GM21515 (cell line): ENCODE results near the gene ATP10B.

ENCODE experiments used
- ATAC-seq: cut with Tn5 transposase; IDR thresholded peaks from one replicate; pipeline ENCODE4 v1.9.1; 2021; ENCODE audit not compliant: unreplicated experiment

The ATP10B gene

DNA sequence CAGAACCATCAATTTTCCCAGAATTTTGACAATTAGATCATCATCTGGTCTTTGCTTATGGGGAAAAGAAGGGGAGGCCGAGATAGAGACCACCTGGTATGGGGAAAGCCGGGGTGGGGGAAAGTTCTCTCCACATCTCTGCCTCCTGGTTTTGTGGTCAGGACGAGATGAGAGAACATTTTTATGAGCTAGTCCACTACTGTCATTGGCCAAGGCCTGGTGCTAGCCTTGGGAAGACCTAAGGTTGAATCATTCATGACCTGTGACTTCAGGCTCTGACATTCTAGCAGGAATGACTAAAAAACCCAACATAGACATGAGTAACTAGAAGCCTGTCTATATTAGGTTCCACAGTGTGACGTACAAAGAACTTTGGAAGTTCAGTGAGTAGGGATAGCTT, 295.2 kb downstream of the ATP10B start:
- no peak for ATAC-seq

DNA sequence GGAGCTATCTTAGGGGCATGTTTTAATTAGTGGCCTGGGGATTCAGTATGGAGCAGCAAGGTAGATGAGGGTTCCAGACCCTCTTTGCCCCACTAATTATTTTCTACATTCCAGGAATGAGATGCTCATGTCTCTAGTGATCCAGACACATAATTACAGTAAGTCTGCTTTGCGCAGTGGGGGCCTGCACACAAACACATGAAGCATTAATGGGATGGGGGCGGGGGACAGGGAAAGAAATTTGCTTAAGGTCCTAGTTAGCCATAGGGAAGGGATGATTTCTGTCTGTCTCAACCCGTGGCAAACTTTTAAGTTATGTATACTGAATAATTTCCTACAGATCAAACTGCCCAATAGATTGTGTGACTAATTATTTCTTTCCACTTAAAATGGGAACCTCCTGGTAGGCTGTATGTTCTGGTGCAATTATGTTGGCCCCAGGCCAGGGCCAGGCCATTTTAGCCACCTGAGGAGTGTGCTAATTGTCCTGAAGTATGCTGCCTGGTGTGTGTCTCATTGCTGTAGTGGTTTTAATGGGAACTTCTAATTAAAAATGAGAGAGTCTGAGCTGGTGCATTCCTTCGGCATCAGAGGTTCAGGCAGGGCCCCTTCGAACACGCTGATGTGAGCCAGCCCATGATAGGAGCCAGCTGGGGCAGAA, 295.9 kb downstream of the ATP10B start:
- no peak for ATAC-seq

DNA sequence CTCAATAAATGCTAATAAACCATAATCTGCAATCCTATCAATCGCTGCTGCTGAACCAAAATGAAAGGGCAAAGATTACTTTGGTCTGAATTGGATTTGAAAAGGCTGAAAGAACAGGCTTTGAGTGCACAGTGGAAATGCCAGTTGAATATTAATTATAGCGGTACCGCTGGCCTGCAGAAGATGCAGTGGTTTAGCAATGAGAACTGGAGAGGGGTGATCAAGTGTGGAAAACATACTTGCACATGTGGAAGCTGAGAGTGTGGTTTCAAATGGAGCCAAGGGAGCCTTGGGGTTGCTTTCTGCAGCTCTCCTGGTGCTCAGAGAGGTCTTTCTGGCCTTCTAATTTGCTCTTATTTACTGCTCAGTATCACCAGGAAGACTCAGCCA, 296.4 kb downstream of the ATP10B start:
- no peak for ATAC-seq

DNA sequence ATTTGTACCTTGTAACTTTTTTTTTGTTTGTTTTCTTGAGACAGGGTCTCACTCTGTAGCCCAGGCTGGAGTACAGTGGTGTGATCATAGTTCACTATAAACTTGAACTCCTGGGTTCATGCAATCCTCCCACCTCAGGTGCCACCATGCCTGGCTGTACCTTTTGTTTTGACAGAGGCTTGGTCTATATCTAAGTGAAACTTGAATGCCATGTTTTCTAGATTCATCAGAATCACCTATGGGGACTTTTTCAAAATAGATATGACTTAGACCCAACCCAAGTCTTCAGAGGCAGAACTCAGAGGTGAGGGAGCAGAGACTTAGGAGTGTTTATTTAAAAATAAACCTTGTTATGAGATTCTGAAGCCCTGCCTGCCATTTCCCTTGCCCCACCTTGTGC, 301.9 kb downstream of the ATP10B start:
- no peak for ATAC-seq

DNA sequence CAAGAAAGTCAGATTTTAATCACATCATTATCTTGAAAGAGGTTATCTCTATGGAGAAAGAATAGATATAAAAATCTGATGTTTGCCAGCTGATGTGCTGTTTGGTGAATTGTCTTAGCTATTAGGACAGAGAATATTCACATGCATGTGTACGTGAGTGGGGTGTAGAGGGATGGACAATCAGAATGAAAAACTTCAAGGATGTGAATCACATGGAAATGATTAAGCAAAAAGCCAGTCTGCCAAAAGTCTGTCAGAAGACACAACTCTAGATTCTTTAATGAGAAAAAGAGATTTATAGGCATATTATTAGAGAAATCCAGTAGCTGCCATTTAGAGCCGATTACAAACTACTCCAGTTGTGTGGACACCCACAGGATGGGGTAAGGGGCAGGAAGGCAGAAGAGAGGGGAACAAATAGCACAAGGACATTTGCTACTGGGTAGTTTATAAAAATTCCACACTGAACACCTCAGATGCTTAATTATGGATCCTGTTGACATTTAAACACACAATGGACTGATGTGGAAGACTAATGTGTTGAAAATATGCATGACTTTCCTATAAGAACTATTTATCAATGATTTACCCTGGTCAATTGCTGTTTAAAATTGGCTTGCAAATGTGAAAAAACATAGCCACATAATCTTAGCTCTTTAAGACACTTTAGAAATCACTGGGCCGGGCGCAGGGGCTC, 302.9 kb downstream of the ATP10B start:
- no peak for ATAC-seq

DNA sequence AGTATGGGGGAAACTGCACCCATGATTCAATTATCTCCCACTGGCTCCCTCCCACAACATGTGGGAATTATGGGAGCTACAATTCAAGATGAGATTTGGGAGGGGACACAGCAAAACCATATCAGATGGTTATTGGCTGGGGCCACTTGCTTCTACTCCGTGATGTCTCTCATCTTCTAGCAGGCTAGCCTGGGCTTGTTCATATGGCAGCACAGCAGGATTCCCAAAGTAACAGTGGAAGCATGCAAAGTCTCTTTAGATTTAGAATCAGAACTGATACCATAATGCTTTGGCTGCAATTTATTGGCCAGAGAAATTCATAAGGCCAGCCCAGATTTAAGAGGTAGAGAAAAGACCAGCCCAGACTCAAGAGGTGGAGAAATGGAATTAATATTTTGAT, 304.1 kb downstream of the ATP10B start:
- ATAC-seq = no peak

DNA sequence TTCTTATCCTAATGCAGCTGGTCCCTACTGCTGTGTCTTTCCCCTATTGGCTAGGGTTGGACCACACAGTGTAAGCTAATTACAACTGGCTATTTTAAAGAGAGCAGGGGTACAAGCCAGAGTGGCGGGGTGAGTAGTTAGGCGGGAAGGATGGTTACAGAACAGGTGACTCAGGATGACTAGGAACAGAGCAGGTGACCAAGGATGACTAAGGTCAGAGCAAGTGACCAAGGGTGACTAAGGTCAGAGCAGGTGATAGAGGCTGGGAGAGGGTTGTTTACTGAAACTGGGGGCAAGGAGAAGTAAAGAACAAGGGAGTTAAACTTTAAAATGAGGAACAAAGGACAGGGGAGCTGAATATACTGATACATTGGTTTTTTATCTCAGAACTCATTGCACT, 304.9 kb downstream of the ATP10B start:
- ATAC-seq = no peak

DNA sequence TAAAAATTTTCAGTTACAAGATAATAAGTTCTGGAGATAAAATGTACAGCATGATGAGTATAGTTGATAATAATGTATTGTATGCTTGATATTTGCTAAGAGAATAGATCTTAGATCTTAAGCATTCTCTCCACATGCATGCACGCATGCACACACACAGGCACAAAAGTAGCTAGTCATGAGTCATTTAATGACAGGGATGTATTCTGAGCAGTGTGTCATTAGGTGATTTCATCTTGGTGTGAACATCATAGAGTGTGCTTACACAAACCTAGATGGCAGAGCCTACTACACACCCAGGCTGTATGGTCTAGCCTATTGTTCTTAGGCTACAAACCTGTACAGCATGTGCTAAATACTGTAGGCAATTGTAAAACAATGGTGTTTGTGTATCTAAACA, 306.2 kb downstream of the ATP10B start:
- no peak for ATAC-seq

DNA sequence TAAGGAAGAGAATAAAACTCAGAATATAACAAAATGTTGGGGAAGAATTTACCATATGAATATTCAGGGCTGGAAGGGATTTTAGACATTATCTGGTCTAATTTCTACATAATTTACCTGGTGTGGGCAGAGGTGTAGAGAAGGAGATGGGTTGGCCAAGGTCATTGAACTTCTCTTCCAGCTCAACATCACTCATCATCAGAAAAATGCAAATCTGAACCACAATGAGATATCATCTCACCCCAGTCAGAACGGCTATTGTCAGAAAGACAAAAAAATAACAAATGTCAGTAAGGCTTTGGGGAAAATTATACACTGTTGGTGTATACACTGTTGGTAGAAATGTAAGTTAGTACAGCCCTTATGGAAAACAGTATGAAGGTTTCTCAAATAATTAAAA, 308.6 kb downstream of the ATP10B start:
- ATAC-seq = no peak

DNA sequence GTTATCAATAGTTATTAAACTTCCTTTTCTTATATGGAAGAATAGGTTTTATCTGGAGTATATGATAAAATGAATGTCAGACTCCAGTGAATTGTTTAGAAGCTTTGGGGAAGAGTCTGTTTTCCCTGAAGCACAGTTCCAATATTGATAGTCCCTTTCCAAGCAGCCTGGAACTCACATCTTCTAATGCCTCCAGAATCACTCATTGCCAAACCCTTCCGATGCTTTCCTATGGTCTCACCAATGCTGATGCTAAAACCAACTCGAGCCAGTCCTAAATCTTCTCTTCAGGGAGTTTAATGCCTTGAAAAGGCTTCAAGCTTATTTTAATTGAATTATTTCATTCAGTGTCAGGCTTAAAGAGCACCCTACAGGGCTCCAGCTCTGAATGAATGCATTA, 309.2 kb downstream of the ATP10B start:
- no peak for ATAC-seq

DNA sequence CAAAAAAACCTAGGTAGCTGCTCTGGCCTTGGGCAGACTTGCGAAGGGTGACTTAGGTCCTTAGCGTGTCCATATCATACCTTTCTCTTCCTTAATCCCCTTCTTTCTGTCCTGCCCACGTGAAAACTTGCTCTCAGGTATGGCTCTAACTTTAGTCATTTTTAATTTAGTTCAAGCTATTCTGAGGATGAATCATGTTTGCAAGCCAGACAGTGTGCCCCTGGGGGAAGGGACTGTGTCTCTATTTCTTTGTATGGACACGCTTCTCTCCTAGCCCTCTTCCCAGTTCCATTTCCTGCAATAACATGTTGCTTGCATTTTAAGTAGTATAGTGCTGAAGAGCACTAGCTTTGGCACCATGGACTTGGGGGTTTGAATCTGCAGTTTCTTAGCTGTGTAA, 309.7 kb downstream of the ATP10B start:
- ATAC-seq = no peak

DNA sequence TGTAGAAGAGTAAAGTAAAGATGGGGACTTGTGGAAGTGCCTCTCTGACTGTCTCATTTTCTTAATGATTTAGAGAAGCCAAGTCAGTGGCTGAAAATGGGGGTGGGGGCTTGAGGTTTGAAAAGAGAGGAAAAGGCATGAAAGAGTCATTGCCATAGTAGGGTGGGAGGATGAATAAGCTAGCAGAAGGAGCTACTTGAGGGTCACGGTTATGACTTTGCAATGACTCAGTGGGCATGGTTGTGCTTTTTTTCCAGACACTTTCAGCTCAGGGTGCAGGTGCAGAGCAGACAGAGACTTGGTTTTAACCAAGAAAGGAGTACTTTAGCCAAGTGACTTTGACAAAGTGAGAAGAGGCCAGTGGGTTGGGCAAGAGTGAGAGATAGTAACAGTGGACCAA, 312.6 kb downstream of the ATP10B start:
- no peak for ATAC-seq

DNA sequence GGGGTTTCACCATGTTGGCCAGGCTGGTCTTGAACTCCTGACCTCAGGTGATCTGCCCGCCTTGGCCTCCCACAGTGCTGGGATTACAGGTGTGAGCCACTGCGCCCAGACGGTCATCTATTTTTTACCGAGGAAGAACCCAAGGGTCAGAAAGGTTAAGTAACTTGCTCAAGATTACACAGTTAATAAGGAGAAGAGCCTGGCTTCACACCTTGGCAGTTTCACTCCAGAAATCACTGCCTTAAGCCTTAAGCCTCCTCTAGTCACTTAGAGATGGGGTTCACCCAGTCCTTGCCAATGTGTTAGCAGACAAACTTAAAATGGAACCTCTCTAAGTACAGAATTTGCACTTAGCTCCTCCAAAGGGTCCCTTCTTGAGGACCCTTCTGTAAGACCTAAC, 314.1 kb downstream of the ATP10B start:
- no peak for ATAC-seq

DNA sequence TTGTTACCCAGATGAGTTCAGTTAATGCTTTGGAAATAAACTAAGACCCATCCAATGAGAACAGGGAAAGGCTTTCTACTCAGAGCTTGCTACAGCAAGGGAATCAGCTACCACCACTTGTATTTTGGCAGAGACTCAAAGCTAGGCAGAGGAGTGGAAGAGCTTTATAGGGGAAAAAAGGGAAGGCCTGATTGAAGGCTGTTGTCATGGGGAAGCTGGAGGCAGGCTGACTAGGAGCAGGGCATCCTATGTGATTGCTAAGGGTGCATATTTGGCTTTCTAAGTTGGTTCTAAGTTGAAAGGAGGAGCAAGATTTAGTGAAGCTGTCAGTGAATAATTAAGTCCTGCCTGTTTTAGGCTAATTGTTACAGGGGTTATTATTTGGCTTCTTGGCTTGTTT, 314.9 kb downstream of the ATP10B start:
- ATAC-seq = no peak

DNA sequence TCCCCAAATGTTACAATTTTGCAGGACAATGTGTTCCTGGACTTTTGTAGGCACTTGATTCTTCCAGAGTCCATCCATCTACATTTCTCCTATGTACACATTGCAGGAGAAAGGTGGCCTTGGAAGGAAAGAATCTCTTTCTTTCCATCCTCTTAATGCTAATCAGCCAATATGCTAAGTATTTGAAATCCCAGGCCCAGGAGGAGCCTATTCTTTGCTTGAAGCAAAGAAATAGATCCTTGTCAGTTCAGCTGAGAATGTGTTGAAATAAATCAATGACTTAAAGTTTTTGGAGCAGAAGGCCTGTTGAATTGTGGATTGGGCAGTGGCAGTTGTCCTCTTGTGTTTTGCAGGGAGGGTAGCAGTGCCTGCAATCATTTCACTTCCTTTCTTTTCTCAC, 317.1 kb downstream of the ATP10B start:
- ATAC-seq = no peak

DNA sequence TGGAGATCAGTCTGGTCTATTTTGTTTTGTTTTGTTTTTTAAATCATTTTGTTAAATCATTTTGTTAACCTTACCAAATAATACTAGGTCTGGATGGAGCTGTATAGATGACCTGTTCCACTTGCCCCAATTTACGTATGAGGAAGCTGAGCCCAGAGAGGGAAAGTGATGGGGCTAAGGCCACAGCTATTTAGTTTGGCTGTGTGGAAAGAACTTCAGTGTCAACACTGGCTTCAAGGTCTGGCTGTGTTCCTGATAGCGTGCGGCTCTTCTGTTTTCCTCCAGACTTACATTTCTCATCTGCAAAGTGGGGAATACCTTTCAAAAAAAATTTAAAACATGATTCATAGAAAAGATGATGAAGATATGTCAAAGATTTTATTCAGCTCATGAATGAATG, 317.9 kb downstream of the ATP10B start:
- ATAC-seq = no peak

DNA sequence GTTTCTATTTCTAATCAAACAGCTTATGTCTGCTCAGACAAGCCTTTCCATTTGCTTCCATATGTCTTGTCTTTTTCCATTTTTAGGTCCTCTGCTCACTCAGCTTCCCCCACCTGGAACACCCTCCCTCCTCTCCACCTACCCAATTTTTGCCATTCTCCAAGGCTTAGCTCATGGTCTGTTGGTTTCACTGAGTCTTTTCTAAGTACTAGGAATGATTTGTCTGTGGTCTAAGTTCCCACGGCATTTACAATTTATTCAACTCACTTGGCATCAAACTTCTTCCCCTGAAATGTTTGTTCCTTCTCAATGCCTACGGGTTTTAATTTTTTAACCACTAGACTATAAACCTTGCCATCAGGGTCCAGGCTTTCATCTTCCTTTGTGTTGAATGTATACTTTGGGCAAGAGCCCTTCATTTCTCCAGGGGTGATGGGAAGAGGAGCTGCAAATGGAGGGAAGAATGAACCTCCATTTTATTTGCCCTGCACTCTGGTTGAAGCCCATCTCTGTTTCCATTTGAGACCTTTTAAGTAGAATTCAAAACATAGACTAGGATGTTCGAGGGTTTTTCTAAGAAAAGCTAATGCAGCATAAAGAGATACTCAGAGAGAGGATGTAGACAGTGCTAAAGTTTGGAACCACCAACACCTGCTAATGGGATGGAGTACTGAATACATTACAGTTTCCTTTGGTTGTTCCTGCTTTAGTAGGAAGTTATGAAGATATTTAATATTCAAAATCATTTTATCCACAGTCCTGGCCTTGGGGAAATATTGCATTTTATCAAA, 326.3 kb downstream of the ATP10B start:
- no peak for ATAC-seq

DNA sequence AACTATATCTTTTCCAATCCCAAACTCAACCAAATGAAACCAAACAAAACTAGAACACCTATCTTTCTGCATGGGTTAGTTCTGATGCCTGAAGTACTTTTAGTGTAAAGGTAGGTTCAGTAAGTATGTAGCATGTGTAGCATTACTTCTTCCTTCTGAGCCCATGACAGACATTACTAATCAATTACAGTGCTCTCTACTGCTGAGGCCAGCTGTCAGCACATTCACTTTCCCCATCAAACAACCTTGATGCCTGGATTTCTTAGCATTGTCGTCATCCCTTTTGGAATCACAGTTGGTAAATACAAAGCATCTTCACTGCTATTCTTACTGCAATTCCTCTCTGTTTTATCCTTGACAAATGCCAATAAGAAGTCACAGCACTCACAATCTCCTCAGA, 327.2 kb downstream of the ATP10B start:
- ATAC-seq = no peak

DNA sequence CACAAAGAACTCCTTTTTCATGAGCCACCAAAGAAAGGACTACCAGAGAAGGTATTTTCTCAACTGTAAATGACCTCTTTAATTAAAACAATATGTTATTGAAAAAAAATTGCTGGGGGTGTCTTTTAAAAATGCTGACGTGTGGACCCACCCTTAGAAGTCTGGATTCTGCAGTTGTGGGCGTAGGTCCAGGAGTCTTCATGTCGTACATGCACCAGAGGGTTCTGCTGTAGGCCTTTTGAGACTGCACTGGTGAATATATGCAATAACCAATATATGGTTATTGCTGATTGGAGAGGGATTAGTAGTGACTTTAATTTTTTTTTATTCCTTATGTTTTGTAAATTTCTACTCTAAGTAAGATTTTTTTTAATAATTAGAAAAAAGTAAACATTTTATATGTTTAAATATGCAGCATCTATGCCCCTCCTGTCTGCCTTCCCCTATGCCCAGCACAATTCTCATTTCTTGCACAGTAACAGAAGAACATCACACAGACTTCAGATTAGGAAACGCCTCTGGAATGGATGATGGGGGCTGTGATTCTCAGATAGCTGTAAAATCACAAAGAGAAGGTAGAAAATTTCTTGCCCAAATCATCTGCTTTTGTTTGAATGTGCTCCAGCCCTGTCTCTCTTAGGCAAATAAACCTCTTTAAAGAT, 328.4 kb downstream of the ATP10B start:
- ATAC-seq = no peak

DNA sequence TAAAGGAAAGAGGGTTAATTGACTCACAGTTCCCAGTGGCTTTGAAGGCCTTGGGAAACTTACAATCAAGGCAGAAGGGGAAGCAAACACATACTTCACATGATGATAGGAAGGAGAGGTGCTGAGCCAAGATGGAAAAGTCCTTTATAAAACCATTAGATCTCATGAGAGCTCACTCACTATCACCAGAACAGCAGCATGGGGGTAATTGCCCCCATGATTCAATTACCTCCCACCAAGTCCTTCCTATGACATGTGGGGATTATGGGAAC, 330.7 kb downstream of the ATP10B start:
- ATAC-seq = no peak

DNA sequence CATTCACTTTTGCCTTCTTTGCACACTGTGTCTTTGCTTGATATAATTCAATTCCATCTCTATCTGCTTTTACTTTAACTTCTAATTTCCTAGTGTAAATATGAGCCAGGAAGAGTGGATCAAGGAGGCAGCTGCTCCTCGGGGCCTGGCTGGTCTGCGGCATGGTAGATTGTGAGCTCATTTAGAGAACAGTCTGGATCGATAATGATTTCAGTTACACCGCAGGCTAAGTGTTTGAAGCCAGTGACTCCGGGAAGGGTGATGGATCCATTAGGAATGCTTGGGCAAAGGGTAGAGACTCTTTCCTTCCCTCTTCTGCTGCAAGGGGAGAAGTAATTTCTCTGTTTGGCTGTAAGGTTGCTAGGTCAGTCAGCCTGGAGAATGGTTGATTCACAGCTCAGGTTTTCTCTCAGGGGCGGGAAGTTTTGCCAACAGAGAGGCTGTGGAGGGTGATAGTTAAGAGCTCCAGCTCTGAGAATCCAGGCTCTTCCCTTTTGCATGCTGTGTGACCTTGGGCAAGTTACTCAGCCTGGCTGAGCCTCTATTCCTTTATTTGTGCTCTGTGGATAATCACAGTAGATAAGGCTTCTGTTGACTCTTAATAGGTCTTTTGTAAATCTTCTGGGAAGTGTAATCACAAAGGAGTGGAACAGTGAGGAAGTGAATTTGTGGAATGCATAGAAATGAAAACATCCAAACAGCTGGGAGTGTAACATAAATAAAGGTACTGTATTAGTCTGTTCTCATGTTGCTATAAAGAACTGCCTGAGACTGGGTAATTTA, 331.2 kb downstream of the ATP10B start:
- ATAC-seq = no peak
